NCI-H2171 (cell line): Measurements from ENCODE around the gene SMARCAL1.

Source experiments
- DNase-seq: peaks from one replicate; lab custom pipeline; 2025; lab: John Stamatoyannopoulos, UW

The SMARCAL1 gene

GRCh38 chr2:216428618-216429350, 16.5 kb downstream of the SMARCAL1 start:
- no peak for DNase-seq

GRCh38 chr2:216429428-216429827, 17.1 kb downstream of the SMARCAL1 start:
- no peak for DNase-seq

GRCh38 chr2:216430811-216431530, 18.7 kb downstream of the SMARCAL1 start:
- no peak for DNase-seq

- DNase-seq, result no peak
These were observed 19.2 kb downstream of the SMARCAL1 start for GRCh38 chr2:216431531-216431856.

GRCh38 chr2:216436383-216436782, 24.1 kb downstream of the SMARCAL1 start:
- DNase-seq, result no peak

- no peak for DNase-seq
These were observed 29.2 kb downstream of the SMARCAL1 start for GRCh38 chr2:216441308-216442010.

GRCh38 chr2:216445501-216445900, 33.2 kb downstream of the SMARCAL1 start:
- no peak for DNase-seq

GRCh38 chr2:216446343-216446742, 34.1 kb downstream of the SMARCAL1 start:
- DNase-seq, result no peak

GRCh38 chr2:216447293-216447692, 35.0 kb downstream of the SMARCAL1 start:
- no peak for DNase-seq

- DNase-seq, result no peak
These were observed 36.5 kb downstream of the SMARCAL1 start for GRCh38 chr2:216448829-216449228.

GRCh38 chr2:216450346-216450745, 38.1 kb downstream of the SMARCAL1 start:
- no peak for DNase-seq

GRCh38 chr2:216450784-216451183, 38.5 kb downstream of the SMARCAL1 start:
- DNase-seq, result no peak

- DNase-seq, result no peak
These were observed 41.8 kb downstream of the SMARCAL1 start for GRCh38 chr2:216453955-216454614.

GRCh38 chr2:216463148-216463547, 50.9 kb downstream of the SMARCAL1 start:
- no peak for DNase-seq

GRCh38 chr2:216464104-216464720, 51.9 kb downstream of the SMARCAL1 start:
- no peak for DNase-seq

GRCh38 chr2:216465579-216466195, 53.4 kb downstream of the SMARCAL1 start:
- no peak for DNase-seq

- no peak for DNase-seq
These were observed 55.6 kb downstream of the SMARCAL1 start for GRCh38 chr2:216467845-216468244.

- no peak for DNase-seq
These were observed 57.4 kb downstream of the SMARCAL1 start for GRCh38 chr2:216469661-216470060.

GRCh38 chr2:216473187-216473586, 60.9 kb downstream of the SMARCAL1 start:
- DNase-seq, result no peak

GRCh38 chr2:216474925-216475670, 62.8 kb downstream of the SMARCAL1 start:
- DNase-seq, result no peak

GRCh38 chr2:216475767-216476166, 63.5 kb downstream of the SMARCAL1 start:
- DNase-seq, result no peak
